GM18507 (cell line): ENCODE results near the gene NUDT14.

Experiments used
- DNase-seq: peaks from one replicate; pipeline ENCODE4 v3.0.0; 2011; ENCODE audit warnings: low read depth; ENCODE audit not compliant: insufficient read length; ENCODE audit errors: extremely low spot score
- FAIRE-seq: peaks from 2 replicates; lab custom pipeline; 2011; peaks lifted over from hg19 to GRCh38; lab: Jason Lieb, UNC

The NUDT14 gene

GRCh38 chr14:105141486-105142281 lies 39.4 kb downstream of the NUDT14 start:
- FAIRE-seq (no peak), DNase-seq (no peak)

- FAIRE-seq (no peak), DNase-seq (no peak)
Observed at GRCh38 chr14:105141026-105141425, 40.1 kb downstream of the NUDT14 start.

GRCh38 chr14:105140581-105140980 lies 40.5 kb downstream of the NUDT14 start:
- no peak for FAIRE-seq
- no peak for DNase-seq

- FAIRE-seq: no peak
- DNase-seq: no peak
Observed at GRCh38 chr14:105139831-105140239, 41.3 kb downstream of the NUDT14 start.

- FAIRE-seq (no peak), DNase-seq (no peak)
Observed at GRCh38 chr14:105139212-105139825, 41.8 kb downstream of the NUDT14 start.

GRCh38 chr14:105138551-105139111 lies 42.5 kb downstream of the NUDT14 start:
- FAIRE-seq (no peak), DNase-seq (no peak)

- no peak for DNase-seq
- no peak for FAIRE-seq
Observed at GRCh38 chr14:105138021-105138541, 43.0 kb downstream of the NUDT14 start.

- DNase-seq: no peak
- no peak for FAIRE-seq
Observed at GRCh38 chr14:105137481-105138020, 43.6 kb downstream of the NUDT14 start.

GRCh38 chr14:105136401-105137322 lies 44.5 kb downstream of the NUDT14 start:
- DNase-seq (no peak), FAIRE-seq (no peak)

GRCh38 chr14:105135700-105136395 lies 45.3 kb downstream of the NUDT14 start:
- DNase-seq: no peak
- FAIRE-seq: no peak

GRCh38 chr14:105132921-105133654 lies 48.0 kb downstream of the NUDT14 start:
- no peak for FAIRE-seq
- no peak for DNase-seq

GRCh38 chr14:105131241-105131640 lies 49.9 kb downstream of the NUDT14 start:
- no peak for DNase-seq
- no peak for FAIRE-seq

- no peak for FAIRE-seq
- DNase-seq: no peak
Observed at GRCh38 chr14:105128059-105128458, 53.1 kb downstream of the NUDT14 start.

GRCh38 chr14:105126981-105127329 lies 54.2 kb downstream of the NUDT14 start:
- FAIRE-seq: no peak

GRCh38 chr14:105126126-105126980 lies 54.8 kb downstream of the NUDT14 start:
- DNase-seq: no peak
- FAIRE-seq: no peak

More at GRCh38 chr14:105126981-105127329, 54.2 kb downstream of the NUDT14 start:
- DNase-seq: no peak

GRCh38 chr14:105124823-105125222 lies 56.3 kb downstream of the NUDT14 start:
- DNase-seq (no peak), FAIRE-seq (no peak)
